ENCODE measurements around the gene LRBA. TPM values are rescaled to one million over a fixed set of nuclear protein-coding genes. Genes with fewer than 3 reads are reported as not detected.

The LRBA gene
- total and polyA plus RNA-seq, 9 of the 15 experiments (the other 6 are each of a cell fraction or from before 2014, with no cell fraction given), result 24.2 to 88.7 (median 59.7) TPM

- DNase-seq (ENCODE audit: extremely low read depth in 1 of 4, low spot score in 3 of 4) (no peak), ATAC-seq (no peak), FAIRE-seq (no peak)
- Histone ChIP-seq H3K79me2 (ENCODE audit: control insufficient read depth, insufficient read depth, low read length) (peaks cover 91% of the 10 kb centered on the region), H3K36me3 (ENCODE audit: control insufficient read depth, insufficient read depth, low read length) (no peaks in the 10 kb centered on the region; the same call in 2 of the 3 replicates), H3K9me1 (ENCODE audit: control insufficient read depth, insufficient read depth, low read length) (no peaks in the 10 kb centered on the region), H4K20me1 (replicated peaks; ENCODE audit: control insufficient read depth, insufficient read depth, low read length) (no peaks in the 10 kb centered on the region), H3K27ac (ENCODE audit: extremely low read depth, low read depth, low read length) (no peak overlapping the region), H3K27me3 (ENCODE audit: control insufficient read depth in 2 of 2, insufficient read depth in 2 of 2, low read length in 2 of 2) (no peaks in the 10 kb centered on the region), H3K4me1 (replicated peaks in 1 of 2; ENCODE audit: control insufficient read depth in 2 of 2, insufficient read depth in 2 of 2, low read length in 2 of 2) (peaks cover 0 to 10% of the 10 kb centered on the region in 2 experiments; a peak in 4 of 5 replicates), H3K9ac (ENCODE audit: insufficient read depth in 1 of 2, low read depth in 2 of 2, low read length in 2 of 2) (no peak overlapping the region), H3K4me3 (no peak overlapping the region), H3K4me2 (ENCODE audit: insufficient read depth, low read length) (no peak overlapping the region), H3K9me3 (replicated peaks; ENCODE audit: control insufficient read depth, insufficient read depth, low read depth, low read length) (no peaks in the 10 kb centered on the region), H2AFZ (ENCODE audit: low read depth, low read length) (no peak overlapping the region)
- intact Hi-C loops (cut with micrococcal nuclease) (no loop called here), in situ Hi-C loops (cut with MboI) (no loop called here)
- BruUV-seq (replicated peaks), result no TSS peak
- CTCF ChIA-PET (ENCODE audit: low intra/inter-chr PET ratio), result no interaction called here
- TF ChIP-seq CCAR2 (IDR thresholded peaks at IDR 0.05; ENCODE audit: low read depth, low read length) (no peak), KLF10 (CRISPR knock-in tag; IDR thresholded peaks at IDR 0.05) (no peak), RFX7 (CRISPR knock-in tag; IDR thresholded peaks at IDR 0.05) (no peak), ZNF644 (tag; IDR thresholded peaks at IDR 0.05; ENCODE audit: low read depth) (no peak), ZNF384 (IDR thresholded peaks at IDR 0.05; ENCODE audit: low read depth, low read length) (no peak), ZNF707 (CRISPR knock-in tag; conservative IDR thresholded peaks at IDR 0.05) (no peak), FOXP1 (CRISPR knock-in tag; IDR thresholded peaks at IDR 0.05) (no peak), MED1 (CRISPR knock-in tag; IDR thresholded peaks at IDR 0.05; ENCODE audit: borderline replicate concordance) (no peak), ZNF174 (CRISPR knock-in tag; IDR thresholded peaks at IDR 0.05) (no peak), ETV6 (IDR thresholded peaks at IDR 0.05; ENCODE audit: borderline replicate concordance in 1 of 2, low read depth in 2 of 2, low read length in 1 of 2) (no peak), ETV6 (CRISPR knock-in tag; IDR thresholded peaks at IDR 0.05; ENCODE audit: borderline replicate concordance) (no peak), BHLHE40 (IDR thresholded peaks at IDR 0.05; ENCODE audit: low read length) (no peak), NELFE (IDR thresholded peaks at IDR 0.05; ENCODE audit: insufficient read depth, insufficient read length) (no peak), GTF2F1 (IDR thresholded peaks at IDR 0.05; ENCODE audit: low read depth, low read length) (no peak), DEAF1 (CRISPR knock-in tag; IDR thresholded peaks at IDR 0.05) (no peak), ZNF146 (CRISPR knock-in tag; IDR thresholded peaks at IDR 0.05; ENCODE audit: unreplicated experiment) (no peak), ZNF12 (CRISPR knock-in tag; IDR thresholded peaks at IDR 0.05) (no peak), SMAD4 (CRISPR knock-in tag; conservative IDR thresholded peaks at IDR 0.05) (no peak)
- POLR2A ChIA-PET, result no interaction called here
These were observed 75.0 kb downstream of the LRBA start for GRCh38 chr4:150940123-150940522.

Measured in K562 (cell line).